SJCRH30 (cell line): ENCODE results near the gene SHC3. TPM values are rescaled to one million over a fixed set of nuclear protein-coding genes. Genes with fewer than 3 reads are reported as not detected.

Experiments used
- DNase-seq, 2 experiments: peaks; one replicate each; pipeline ENCODE4 v3.0.0-alpha.2; 2015 to 2020
- H3K27ac ChIP-seq: fragments of 250-450 bp; sonication (Bioruptor Pico); 2 replicates; pipeline ENCODE4 v1.5.1; 2020; ENCODE audit warnings: mild to moderate bottlenecking, moderate library complexity
- H3K27me3 ChIP-seq: fragments of 250-450 bp; sonication (Bioruptor Pico); 2 replicates; pipeline ENCODE4 v1.5.1; 2020; ENCODE audit warnings: mild to moderate bottlenecking, moderate library complexity
- H3K36me3 ChIP-seq: fragments of 250-450 bp; sonication (Bioruptor Pico); 2 replicates; pipeline ENCODE4 v1.5.1; 2020; ENCODE audit warnings: mild to moderate bottlenecking, moderate library complexity
- H3K4me1 ChIP-seq: fragments of 250-450 bp; sonication (Bioruptor Pico); 2 replicates; pipeline ENCODE4 v1.5.1; 2020; ENCODE audit warnings: mild to moderate bottlenecking, moderate library complexity
- H3K4me3 ChIP-seq: fragments of 250-450 bp; sonication (Bioruptor Pico); 2 replicates; pipeline ENCODE4 v1.5.1; 2020; ENCODE audit warnings: mild to moderate bottlenecking, moderate library complexity
- H3K9me3 ChIP-seq: fragments of 250-450 bp; sonication (Bioruptor Pico); replicated peaks from 2 replicates; pipeline ENCODE4 v1.5.1; 2020; ENCODE audit warnings: mild to moderate bottlenecking, moderate library complexity
- total RNA-seq: library from RNA; depleted of rRNA; stranded (reverse); fragments of >200 nt; shearing (Covaris generic); gene quantifications from 2 replicates; pipeline ENCODE4 v1.2.3, GENCODE V29; 2014

Gene SHC3
- total RNA-seq, 1 experiment from 2014 or later = not detected

DNA sequence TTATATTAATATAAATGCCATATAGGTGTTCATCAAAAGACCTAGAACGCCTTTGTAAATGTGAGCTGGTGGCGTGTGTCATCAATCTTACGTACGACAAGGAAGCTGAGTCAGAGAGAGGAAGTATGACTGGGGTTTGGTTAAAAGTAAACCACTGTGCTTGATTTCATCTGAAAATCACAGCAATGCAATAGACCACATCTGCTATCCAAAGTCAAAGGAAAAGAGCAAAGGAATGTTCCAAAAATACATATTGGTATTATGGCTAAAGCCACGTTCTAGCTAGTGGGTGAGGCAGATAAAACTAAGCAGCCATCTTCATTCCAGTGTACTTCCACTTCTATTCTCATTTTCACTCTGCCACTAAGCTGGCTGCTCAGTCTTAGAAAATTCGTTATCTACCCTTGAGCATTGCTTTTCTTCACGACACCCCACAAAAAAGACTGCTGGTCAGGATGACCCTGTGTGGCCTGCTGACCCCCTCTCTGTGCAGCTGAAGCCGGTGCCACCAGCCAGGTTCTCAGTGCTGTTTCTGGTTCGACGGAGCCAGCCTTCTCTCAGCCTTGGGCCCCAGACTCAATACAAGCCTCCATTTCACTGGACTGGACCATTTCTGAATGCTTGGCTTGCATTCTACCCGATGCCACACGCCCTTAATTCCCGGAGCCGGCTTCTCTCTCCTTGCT is 23.8 kb downstream of the SHC3 start:
- H3K27me3 ChIP-seq = peaks cover 4% of the 10 kb centered on the region; the same call in 1 of the 2 replicates
- H3K4me3 ChIP-seq = no peak overlapping the region
- no peaks in the 10 kb centered on the region for H3K9me3 ChIP-seq
- H3K4me1 ChIP-seq = no peaks in the 10 kb centered on the region
- H3K27ac ChIP-seq = no peak overlapping the region
- DNase-seq = no peak
- no peaks in the 10 kb centered on the region for H3K36me3 ChIP-seq

DNA sequence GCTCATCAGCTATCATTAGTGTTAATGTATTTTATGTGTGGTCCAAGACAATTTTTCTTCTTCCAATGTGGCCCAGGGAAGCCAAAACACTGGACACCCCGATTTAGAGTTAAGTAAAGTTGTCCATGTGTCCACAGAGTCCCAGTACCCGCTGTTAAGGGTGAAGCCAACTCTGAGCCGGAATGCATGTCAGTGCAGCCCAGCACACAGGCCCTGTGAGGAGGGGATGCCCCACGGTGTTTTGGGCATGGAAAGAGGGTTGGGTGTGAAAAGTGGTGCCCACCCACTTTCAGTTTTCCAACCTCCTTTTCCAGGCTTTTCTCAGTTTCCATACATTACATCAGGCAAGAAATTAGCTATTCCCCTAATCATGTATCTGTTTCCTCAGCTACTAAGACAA is 24.4 kb downstream of the SHC3 start:
- no peaks in the 10 kb centered on the region for H3K36me3 ChIP-seq
- H3K4me3 ChIP-seq = no peak overlapping the region
- peaks cover 8% of the 10 kb centered on the region; the same call in 1 of the 2 replicates for H3K27me3 ChIP-seq
- H3K4me1 ChIP-seq = no peaks in the 10 kb centered on the region
- no peaks in the 10 kb centered on the region for H3K9me3 ChIP-seq
- DNase-seq = no peak
- H3K27ac ChIP-seq = no peak overlapping the region

DNA sequence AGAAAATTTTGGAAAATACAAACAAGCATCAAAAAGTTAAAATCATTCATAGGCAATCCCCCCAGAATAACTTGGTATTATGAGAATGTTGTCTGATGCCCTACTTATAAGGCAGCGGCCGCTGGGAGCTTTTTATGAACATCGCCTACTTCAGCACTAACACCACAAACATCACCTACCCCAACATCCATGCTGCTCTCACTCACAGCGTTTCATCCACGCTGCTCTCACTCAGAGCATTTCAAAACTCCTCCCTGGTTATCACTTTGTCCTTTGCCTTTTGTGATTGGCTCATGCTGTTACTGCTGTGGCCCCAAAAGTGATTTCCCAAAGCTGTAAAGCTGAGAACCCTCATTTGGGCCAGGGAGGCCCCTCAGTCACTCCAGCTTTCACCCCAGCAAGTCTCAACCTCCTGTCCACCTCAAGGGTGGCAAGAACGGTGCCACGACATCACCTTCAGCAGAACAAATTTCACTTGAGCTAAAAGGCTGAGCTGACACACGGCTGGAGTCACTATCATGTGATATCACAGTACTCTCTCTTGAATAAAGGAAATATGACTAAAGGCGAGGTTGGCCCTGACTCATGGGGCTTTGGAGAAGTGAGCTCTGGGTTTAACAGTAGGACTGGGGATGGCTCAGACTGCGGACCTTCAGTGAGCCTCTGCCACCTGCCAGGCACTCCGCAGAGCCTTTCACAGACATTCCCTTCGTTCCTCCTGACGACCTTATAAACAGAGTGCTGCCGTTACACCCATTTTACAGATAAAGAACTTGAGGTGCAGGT is 25.2 kb downstream of the SHC3 start:
- Histone ChIP-seq H3K36me3 (no peaks in the 10 kb centered on the region), H3K27me3 (peaks cover 10% of the 10 kb centered on the region; the same call in 1 of the 2 replicates), H3K4me3 (no peak overlapping the region), H3K9me3 (no peaks in the 10 kb centered on the region), H3K4me1 (no peaks in the 10 kb centered on the region), H3K27ac (no peak overlapping the region)
- DNase-seq = no peak

DNA sequence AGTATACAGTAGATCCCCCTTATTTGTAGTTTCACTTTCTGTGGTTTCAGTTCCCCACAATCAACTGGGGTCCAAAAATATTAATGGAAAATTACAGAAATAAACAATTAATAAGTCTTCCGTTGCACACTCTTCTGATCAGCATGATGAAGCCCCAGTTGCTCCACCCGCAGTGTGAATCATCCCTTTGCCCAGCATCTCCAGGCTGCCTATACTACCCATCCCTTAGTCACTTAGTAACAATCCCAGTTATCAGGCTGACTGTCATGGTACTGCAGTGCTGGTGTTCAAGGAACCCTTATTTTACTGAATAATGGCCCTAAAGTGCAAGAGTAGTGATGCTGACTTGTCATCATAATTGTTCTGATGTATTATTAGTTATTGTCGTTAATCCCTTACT is 28.9 kb downstream of the SHC3 start:
- no peak overlapping the region for H3K4me3 ChIP-seq
- no peak for DNase-seq
- H3K27ac ChIP-seq = no peak overlapping the region
- H3K36me3 ChIP-seq = no peaks in the 10 kb centered on the region
- no peaks in the 10 kb centered on the region for H3K9me3 ChIP-seq
- H3K4me1 ChIP-seq = no peaks in the 10 kb centered on the region
- peaks cover 10% of the 10 kb centered on the region; the same call in 1 of the 2 replicates for H3K27me3 ChIP-seq

DNA sequence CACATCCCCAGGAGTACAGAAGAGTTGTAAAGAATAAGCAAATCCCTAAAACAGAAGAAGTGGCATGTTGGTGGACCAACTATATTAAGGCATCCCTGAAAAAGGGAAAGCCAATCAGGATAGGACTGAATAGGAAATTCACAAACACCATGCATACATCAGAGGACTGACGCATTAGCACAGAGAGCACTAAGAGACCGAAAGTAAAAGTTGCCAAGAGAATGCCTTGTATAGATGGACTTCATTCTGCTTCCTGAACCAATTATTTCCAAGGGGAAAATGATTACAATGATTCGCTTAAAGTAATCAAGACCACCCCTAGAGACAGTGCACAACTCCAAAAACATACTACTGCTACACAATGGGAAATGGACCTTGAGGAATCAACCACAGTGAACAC is 33.5 kb downstream of the SHC3 start:
- Histone ChIP-seq H3K9me3 (no peaks in the 10 kb centered on the region), H3K36me3 (no peaks in the 10 kb centered on the region), H3K27me3 (peaks cover 21% of the 10 kb centered on the region; the same call in 1 of the 2 replicates), H3K27ac (no peak overlapping the region), H3K4me3 (no peak overlapping the region), H3K4me1 (no peaks in the 10 kb centered on the region)
- no peak for DNase-seq

DNA sequence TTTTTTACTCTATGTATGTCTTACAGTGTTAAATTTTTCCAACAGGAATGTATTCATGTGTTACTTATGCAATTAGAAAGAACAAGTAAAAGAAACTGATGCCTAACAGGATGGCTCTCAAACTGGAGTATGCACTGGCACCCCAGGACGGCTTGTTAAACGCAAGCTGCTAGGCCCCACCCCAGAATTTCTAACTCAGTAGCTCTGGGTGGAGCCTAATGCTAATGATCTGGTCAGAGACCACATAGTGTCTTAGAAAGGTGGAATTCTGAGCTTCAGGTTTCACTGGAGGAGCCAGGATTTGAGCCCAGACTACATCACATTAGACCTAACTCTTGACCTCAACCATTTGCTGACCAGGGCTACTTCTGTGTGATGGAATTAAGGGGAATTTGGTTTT is 34.4 kb downstream of the SHC3 start:
- no peak overlapping the region for H3K27ac ChIP-seq
- no peaks in the 10 kb centered on the region for H3K9me3 ChIP-seq
- H3K4me3 ChIP-seq = no peak overlapping the region
- DNase-seq = no peak
- no peaks in the 10 kb centered on the region for H3K36me3 ChIP-seq
- no peaks in the 10 kb centered on the region for H3K4me1 ChIP-seq
- peaks cover 22% of the 10 kb centered on the region; the same call in 1 of the 2 replicates for H3K27me3 ChIP-seq

DNA sequence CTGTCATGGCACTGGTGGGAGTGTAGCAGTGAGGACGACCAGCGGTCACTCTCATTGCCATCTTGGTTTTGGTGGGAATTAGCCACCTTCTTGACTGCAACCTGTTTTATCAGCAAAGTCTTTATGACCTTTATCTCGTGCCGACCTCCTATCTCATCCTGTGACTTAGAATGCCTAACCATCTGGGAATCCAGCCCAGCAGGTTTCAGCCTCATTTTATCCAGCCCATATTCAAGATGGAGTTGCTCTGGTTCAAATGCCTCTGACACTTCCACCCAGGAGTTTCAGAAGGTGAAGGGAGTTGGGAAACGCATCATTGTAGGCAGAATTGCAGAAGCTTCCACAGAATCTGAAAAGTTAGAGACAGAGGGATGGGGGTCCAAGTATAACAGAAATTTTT is 35.4 kb downstream of the SHC3 start:
- no peaks in the 10 kb centered on the region for H3K9me3 ChIP-seq
- H3K27ac ChIP-seq = no peak overlapping the region
- H3K4me1 ChIP-seq = no peaks in the 10 kb centered on the region
- H3K36me3 ChIP-seq = no peaks in the 10 kb centered on the region
- no peak for DNase-seq
- peaks cover 20% of the 10 kb centered on the region; the same call in 1 of the 2 replicates for H3K27me3 ChIP-seq
- no peak overlapping the region for H3K4me3 ChIP-seq

DNA sequence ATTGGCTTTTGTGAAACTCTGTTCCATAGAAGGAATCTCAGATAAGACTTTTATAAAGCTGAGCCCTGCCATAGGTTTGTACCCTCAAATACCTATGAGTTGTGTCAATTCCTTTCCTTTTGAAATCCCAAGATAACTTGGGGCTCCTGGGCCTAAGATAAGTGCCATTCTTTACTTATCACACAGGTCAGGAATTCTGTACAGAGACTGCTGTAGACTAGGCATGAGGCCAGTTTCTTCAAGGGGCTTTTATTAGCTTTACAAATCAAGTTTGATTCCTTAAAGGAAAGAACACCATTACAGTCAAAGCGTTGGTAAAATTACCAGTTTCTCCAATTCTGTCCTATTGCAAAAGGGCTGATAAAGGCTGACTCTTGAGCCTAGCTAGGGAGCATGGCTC is 39.2 kb downstream of the SHC3 start:
- DNase-seq = no peak
- no peaks in the 10 kb centered on the region for H3K4me1 ChIP-seq
- peaks cover 16% of the 10 kb centered on the region; the same call in 1 of the 2 replicates for H3K27me3 ChIP-seq
- H3K9me3 ChIP-seq = no peaks in the 10 kb centered on the region
- H3K36me3 ChIP-seq = no peaks in the 10 kb centered on the region
- H3K4me3 ChIP-seq = no peak overlapping the region
- no peak overlapping the region for H3K27ac ChIP-seq

DNA sequence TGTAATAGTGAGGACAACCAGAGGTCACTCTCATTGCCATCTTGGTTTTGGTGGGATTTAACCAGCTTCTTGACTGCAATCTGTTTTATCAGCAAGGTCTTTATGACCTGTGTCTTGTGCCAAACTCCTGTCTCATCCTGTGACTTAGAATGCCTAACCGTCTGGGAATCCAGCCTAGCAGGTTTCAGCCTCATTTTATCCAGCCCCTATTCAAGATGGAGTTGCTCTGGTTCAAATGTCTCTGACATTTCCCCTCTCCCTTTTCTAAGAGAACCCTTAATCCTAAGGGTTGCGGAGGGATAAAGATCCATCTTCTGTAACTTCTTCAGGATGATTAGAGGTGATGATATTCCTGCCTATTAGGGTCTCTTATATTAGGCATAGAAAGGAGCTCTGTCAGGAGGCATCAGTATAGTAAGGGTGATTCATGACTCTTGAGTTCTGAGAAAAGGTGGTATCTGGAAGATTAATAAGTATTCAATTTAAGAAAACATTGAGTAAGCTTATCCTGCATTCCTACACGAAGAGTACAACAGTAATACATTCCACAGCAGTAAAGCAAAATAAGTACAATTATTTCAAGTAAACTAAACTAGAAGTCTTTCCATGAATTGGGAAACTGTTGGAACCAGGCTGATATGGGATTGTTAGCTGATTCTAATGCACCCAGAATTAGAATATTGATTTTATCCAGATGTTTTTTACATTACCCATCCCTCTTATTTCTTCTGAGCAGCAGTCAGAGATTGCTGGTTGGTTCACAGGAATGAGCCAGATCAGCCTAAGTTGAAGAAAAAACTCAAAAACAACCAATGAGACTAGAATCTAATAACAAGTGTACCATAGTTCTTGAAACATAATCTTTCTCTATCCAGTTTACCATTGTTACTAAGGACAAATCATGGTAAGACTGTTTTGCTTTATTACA is 39.9 kb downstream of the SHC3 start:
- Histone ChIP-seq H3K27me3 (peaks cover 16% of the 10 kb centered on the region; the same call in 1 of the 2 replicates), H3K9me3 (no peaks in the 10 kb centered on the region), H3K4me1 (no peaks in the 10 kb centered on the region), H3K27ac (no peak overlapping the region), H3K36me3 (no peaks in the 10 kb centered on the region), H3K4me3 (no peak overlapping the region)
- DNase-seq = no peak

DNA sequence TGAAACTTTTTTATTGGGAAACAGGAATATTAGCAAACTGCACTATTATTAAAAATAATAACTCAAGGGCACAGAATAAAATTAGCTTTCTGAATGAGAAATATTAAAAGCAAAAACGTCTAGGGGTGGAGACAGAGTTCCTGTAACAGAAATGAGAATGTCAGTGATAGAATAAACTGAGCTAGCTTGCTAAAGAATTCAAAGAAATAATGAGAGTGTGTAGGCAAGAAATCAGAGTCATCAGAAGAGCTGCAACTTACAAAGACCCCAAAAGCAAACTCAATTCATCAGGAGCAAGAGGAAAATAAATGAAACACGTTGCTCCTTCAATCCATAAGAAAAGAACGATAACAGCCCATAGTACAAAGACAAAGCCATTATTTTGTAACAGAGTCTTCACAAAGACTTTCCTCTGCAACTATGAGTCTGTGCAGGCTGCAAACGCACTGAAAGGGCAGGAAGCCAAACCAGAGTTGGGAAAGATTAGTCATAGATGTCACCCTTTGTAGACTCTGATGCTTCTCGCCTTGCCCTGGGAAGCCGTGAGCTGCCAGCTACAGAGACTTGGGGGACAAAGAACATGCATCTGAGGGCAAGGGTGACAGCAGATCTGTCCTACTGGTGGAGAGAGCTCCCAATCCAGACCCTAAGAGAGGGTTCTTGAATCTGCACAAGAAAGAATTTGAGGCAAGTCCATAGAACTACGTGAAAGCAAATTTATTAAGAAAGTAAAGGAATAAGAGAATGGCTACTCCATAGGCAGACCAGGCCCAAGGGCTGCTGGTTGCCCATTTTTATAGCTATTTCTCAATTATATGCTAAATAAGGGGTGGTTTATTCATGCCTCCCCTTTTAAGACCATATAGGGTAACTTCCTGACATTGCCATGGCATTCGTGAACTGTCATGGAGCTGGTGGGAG is 40.8 kb downstream of the SHC3 start:
- H3K36me3 ChIP-seq = no peaks in the 10 kb centered on the region
- peaks cover 16% of the 10 kb centered on the region; the same call in 1 of the 2 replicates for H3K27me3 ChIP-seq
- no peak overlapping the region for H3K27ac ChIP-seq
- H3K9me3 ChIP-seq = no peaks in the 10 kb centered on the region
- H3K4me1 ChIP-seq = no peaks in the 10 kb centered on the region
- no peak for DNase-seq
- no peak overlapping the region for H3K4me3 ChIP-seq

DNA sequence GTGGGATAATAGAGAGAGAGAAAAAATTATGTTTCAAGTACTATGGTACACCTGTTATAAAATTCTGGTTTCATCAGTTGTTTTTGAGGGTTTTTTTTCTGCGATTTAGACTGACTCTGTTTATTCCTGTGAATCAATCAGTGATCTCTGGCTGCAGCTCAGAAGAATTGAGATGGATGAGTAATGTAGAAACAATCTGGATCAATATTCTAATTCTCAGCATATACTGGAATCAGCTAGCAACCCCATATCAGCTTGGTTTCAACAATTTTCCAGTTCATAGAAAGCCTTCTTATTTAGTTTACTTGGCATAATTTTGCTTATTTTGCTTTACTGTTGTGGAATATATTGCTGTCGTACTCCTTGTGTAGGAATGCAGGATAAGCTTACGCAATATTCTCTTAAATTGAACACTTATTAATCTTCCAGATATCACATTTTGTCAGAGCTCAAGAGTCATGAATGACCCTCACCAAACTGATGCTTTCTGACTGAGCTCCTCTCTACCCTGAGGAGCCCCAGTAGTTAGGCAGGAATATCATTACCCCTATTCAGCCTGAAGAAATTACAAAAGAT is 42.9 kb downstream of the SHC3 start:
- no peaks in the 10 kb centered on the region for H3K36me3 ChIP-seq
- no peak overlapping the region for H3K27ac ChIP-seq
- no peaks in the 10 kb centered on the region for H3K9me3 ChIP-seq
- no peaks in the 10 kb centered on the region for H3K4me1 ChIP-seq
- DNase-seq = no peak
- H3K27me3 ChIP-seq = peaks cover 10% of the 10 kb centered on the region; the same call in 1 of the 2 replicates
- H3K4me3 ChIP-seq = no peak overlapping the region

DNA sequence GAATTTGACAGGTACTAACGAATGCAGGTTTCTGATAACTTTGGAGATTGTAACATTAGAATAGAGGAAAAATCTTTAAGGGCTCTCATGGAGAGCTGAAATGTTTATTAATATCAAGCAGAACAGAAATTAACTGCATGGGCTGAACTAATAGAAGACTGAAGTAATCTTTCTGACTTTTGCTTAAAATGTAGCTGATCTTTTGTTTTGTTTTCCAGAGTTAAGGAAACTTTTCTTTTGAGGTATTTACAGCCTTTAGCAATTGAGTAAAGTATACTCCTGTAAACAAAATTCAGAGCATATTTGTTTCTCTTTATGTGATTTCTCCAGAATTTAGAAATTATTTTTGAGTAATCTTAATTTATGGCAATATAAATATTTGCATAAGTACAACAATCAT is 43.9 kb downstream of the SHC3 start:
- Histone ChIP-seq H3K4me1 (no peaks in the 10 kb centered on the region), H3K27me3 (0 out of 2 replicates have a peak, but pooled peaks cover 2% of the 10 kb centered on the region), H3K9me3 (no peaks in the 10 kb centered on the region), H3K4me3 (no peak overlapping the region), H3K36me3 (no peaks in the 10 kb centered on the region), H3K27ac (no peak overlapping the region)
- DNase-seq = no peak

DNA sequence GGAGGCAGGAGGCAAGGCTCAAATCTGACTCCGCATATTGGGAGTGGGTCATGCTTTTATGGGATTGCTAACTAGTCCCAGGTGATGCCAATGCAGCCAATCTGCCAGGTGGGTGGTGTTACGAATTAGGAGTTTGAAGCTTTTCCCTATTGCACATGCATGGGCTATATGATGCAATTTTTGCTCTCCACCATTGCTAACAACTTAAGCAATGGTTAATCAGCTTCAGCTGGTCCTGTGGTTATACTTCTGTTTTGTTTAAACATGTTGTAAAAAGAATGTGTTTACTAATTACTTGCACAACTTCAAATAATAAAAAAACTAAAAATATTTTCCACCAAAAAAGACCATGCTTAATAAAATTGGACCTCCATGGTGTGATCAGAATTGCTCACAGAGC is 55.7 kb downstream of the SHC3 start:
- DNase-seq = no peak
- H3K4me1 ChIP-seq = no peaks in the 10 kb centered on the region
- H3K4me3 ChIP-seq = no peak overlapping the region
- no peaks in the 10 kb centered on the region for H3K9me3 ChIP-seq
- no peaks in the 10 kb centered on the region for H3K27me3 ChIP-seq
- no peaks in the 10 kb centered on the region for H3K36me3 ChIP-seq
- H3K27ac ChIP-seq = no peak overlapping the region
